H54 (cell line): ENCODE results near the gene RHOA.
A peak's percentile ranks its signal among the peaks of the same experiment; 100 is the strongest.
"Not testable (repeated sequence)": the region's sequence is repeated elsewhere in the genome, so short reads cannot be mapped to it uniquely, and the experiment has no call there.

Experiments used
- DNase-seq: peaks from one replicate; pipeline ENCODE4 v3.0.0; 2011; ENCODE audit warnings: low spot score, mixed read lengths; ENCODE audit not compliant: insufficient read length
- FAIRE-seq: peaks from 3 replicates; lab custom pipeline; 2011; peaks lifted over from hg19 to GRCh38; lab: Jason Lieb, UNC
- POLR2A ChIP-seq: IDR thresholded peaks from 2 replicates; pipeline ENCODE4 v1.6.1; 2011; ENCODE audit warnings: low read depth, mild to moderate bottlenecking, low read length

The RHOA gene

DNA sequence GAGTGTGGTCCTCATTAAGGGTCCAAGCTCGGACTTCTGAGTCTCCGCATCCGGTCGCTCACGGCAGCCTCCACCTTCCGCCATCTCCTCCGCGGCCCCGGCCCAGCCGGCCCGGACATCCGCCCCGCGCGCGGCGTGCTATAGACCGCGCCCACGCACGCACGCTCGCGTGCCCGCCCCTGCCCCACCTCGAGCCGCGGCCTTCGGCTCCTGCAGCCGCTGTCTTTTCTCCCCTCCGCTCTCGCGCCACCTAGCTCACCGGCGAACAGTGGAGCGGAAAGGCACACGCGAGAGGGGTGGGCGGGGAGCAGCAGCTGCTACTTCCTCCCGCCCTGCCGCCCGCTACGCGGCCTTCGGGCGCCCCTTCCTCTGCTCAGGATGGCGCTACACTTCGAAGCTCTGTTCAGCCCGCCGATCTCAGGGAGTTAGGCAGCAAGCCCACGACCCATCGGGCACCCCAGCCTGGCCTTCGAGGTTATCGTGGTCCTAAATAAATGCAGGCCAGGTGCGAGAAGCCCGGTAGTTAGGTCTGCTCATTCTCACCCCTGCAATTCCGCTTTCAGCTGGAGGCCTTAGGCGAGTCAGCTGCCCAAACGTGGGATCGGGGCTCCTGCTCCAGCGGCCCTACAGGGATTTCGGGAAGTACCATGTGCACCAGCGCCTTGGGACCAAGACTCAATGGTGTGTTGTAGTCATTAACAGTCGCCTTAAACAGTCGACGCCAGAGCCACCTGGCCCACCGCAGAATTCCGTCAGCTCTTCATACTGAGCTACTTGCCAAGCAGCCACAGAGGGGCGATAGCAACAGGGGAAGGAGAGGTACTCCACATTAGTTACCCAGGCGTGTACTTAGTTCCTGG, 71.6 kb downstream of the RHOA start, which contains the start of gene USP4:
USP4 (minus strand) TSS at position 113 of the 860 bp plus-strand sequence; CDS start at position 84, 29 bp downstream.
- peak; percentile 76 for TF ChIP-seq POLR2A
- FAIRE-seq = no peak
- peak; percentile 85 for DNase-seq

GRCh38 chr3:49339581-49339940, 72.2 kb downstream of the RHOA start:
- DNase-seq (peak; percentile 36), FAIRE-seq (no peak)
- TF ChIP-seq POLR2A = no peak

- no peak for TF ChIP-seq POLR2A
- DNase-seq = no peak
- no peak for FAIRE-seq
These were observed 77.7 kb downstream of the RHOA start for GRCh38 chr3:49333916-49334633.

GRCh38 chr3:49333091-49333490, 78.7 kb downstream of the RHOA start:
- TF ChIP-seq POLR2A = no peak
- FAIRE-seq = no peak
- no peak for DNase-seq

DNA sequence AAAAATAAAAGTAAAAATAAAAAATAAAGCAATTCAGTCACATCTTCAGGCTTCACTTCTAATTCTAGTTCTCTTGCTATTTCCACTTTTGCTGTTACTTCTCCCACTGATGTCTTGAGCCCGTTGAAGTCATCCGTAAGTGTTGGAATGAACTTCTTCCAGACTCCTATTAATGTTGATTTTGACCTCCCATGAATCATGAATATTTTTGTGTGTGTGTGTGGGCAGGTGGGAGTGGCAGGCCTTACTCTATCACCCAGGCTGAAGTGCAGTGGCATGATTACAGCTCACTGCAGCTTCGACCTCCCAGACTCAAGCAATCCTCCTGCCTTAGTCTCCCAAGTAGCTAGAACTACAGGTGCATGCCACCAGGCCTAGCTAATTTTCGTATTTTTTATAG, 82.6 kb downstream of the RHOA start:
- no peak for TF ChIP-seq POLR2A
- DNase-seq (no peak), FAIRE-seq (no peak)

- not testable (repeated sequence) for FAIRE-seq, DNase-seq
These were observed 83.4 kb downstream of the RHOA start for GRCh38 chr3:49328350-49328749.

DNA sequence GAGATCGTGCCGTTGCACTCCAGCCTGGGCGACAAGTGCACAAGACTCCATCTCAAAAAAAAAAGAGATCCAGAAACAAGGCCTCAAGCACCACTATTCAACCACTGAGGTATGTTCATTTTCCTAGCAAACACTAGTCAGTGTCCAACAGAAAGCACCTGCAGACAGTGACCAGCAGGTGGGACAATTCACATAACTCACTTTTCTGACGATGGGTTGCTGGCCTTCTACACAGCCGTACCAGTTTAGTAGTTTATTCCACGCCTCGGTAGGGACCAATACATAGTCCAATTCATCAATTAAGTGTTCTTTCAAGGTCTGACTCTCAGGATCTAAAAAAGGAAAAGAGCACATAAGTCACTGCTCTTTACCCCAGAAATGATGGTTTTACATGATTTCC, 84.3 kb downstream of the RHOA start:
- no peak for FAIRE-seq
- TF ChIP-seq POLR2A = no peak
- no peak for DNase-seq

DNA sequence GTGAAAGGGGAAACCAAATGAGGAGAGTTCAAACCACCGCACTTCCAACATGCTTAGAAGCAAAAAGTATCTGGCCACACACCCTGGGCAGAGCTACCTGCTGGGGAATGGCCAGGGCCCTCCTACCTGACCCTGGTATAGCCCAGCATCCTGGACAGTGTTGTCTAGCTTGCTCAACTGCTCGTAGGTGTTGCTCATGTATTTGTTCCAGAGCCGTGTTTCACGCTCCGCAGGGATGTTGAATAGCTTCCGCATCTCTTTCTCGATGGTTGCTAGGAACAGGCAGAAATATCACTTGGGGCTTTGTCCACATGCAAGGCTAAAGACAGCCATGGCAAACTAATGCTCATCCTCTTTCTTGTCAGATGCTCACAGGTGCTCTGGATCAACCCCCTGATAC, 87.0 kb downstream of the RHOA start:
- DNase-seq (no peak), FAIRE-seq (no peak)
- TF ChIP-seq POLR2A = no peak

GRCh38 chr3:49316696-49317457, 94.9 kb downstream of the RHOA start:
- TF ChIP-seq POLR2A = no peak
- FAIRE-seq = no peak

GRCh38 chr3:49313896-49314688, 97.7 kb downstream of the RHOA start:
- FAIRE-seq (no peak), DNase-seq (no peak)
- TF ChIP-seq POLR2A = no peak

More at GRCh38 chr3:49316696-49317457, 94.9 kb downstream of the RHOA start:
- DNase-seq = no peak

DNA sequence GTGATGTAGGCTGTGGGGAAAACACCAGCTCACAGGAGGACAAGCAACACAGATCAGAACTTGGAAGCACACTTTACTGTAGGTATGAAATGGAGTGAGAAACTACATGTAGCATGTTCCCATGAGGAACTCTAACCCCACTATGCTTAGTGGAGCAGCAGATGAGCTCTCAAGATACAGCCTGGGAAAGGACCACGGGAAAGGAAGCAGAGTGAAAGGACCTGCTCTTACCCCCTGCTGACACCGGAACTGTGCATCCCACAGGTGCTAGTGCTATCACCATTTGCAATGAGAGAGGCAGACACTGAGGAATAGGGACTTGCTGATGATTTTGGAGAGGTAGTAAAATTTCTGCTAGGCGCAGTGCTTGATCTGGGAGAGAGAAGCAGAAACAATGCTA, 100.5 kb downstream of the RHOA start:
- no peak for TF ChIP-seq POLR2A
- FAIRE-seq (no peak), DNase-seq (no peak)

DNA sequence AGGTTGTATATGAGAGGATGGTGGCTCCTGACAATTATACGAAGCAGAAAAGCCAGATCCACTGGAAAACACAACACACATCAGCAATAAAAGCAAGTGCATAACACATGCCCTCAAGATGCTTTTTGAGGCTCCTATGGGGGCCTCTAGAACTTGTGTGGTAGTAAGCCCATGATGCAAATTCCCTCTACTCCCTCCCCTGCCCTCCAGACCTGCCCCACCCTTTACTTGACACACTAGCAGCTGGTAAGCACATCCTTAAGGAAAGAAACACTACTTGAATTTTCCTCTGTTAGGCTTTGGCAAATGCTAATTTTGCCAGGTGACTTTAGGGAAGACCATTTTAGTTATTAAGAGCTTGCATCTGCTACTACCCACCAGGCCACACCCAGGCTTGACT, 101.1 kb downstream of the RHOA start:
- FAIRE-seq = no peak
- TF ChIP-seq POLR2A = no peak
- DNase-seq = no peak
